Measurements from ENCODE around the gene SNX12. TPM values are rescaled to one million over a fixed set of nuclear protein-coding genes. Genes with fewer than 3 reads are reported as not detected.

SNX12 gene
- total and polyA plus RNA-seq, 12 donors, result 25.4 to 101 (median 76.3) TPM

DNA sequence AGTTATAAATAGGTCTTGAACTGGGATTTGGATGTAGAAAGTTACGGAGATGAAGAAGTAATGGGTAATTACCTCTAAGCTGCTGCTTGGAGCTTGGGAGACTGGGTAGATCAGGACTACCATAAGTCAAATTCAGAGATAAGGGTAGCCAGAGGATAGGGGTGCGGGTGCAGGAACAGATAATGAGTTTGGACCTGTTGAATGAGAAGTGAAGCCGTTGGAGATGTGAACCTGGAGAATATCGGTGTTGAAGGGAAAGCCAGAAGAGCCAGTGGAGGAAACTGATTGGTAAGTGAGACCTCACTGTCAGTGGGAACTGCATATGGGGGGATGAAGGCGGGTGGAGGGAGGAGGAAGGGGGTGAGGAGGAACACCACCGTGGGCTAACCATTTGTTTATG, 26.9 kb upstream of the SNX12 start:
- H3K4me1 ChIP-seq (replicated peaks in 1 of 2), result peaks cover 0 to 10% of the 10 kb centered on the region in 2 donors
- whole genome bisulfite sequencing, 4 donors, result 28 to 50% (median 35%) methylated on average over 6 of the region's 6 CpGs
- H3K27ac ChIP-seq, result no peak overlapping the region
- no peak for TF ChIP-seq POLR2A (IDR thresholded peaks at IDR 0.05)
- TF ChIP-seq, protein P1, sequence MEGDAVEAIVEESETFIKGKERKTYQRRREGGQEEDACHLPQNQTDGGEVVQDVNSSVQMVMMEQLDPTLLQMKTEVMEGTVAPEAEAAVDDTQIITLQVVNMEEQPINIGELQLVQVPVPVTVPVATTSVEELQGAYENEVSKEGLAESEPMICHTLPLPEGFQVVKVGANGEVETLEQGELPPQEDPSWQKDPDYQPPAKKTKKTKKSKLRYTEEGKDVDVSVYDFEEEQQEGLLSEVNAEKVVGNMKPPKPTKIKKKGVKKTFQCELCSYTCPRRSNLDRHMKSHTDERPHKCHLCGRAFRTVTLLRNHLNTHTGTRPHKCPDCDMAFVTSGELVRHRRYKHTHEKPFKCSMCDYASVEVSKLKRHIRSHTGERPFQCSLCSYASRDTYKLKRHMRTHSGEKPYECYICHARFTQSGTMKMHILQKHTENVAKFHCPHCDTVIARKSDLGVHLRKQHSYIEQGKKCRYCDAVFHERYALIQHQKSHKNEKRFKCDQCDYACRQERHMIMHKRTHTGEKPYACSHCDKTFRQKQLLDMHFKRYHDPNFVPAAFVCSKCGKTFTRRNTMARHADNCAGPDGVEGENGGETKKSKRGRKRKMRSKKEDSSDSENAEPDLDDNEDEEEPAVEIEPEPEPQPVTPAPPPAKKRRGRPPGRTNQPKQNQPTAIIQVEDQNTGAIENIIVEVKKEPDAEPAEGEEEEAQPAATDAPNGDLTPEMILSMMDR (IDR thresholded peaks at IDR 0.05), result no peak
- intact Hi-C loops (cut with DNase I), result no loop called here
- no peaks in the 10 kb centered on the region for H3K27me3 ChIP-seq
- DNase-seq, result no peak
- no peaks in the 10 kb centered on the region for H3K9me3 ChIP-seq (replicated peaks in 1 of 3)
- no peaks in the 10 kb centered on the region for H3K36me3 ChIP-seq (replicated peaks in 1 of 2)
- H3K4me3 ChIP-seq, result peak overlapping the region in 2 of 4 donors; percentile 37 to 57

DNA sequence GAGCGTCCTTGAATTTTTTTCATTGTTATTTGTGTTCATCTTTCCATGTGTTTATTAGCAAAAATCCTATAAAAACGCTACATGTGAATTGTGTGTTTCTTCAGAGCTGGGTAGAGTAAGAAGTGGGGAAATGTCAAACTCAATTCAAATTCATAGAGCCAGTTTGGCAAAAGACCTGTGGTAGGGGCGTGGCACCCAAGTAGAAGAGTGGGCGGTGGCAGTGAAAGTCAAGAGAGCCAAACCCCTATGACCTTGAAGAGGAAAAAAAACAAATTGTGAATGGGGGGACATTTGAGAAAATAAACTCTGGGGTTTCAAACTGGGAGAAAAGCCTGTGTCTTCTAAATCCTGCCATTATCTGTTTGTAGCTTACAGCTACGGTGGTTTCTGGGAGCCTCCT, 23.1 kb upstream of the SNX12 start:
- Histone ChIP-seq H3K27ac (no peak overlapping the region), H3K36me3 (replicated peaks in 1 of 2) (no peaks in the 10 kb centered on the region)
- 50 to 68% (median 57%) methylated on average over 5 of the region's 5 CpGs for WGBS, 4 donors

DNA sequence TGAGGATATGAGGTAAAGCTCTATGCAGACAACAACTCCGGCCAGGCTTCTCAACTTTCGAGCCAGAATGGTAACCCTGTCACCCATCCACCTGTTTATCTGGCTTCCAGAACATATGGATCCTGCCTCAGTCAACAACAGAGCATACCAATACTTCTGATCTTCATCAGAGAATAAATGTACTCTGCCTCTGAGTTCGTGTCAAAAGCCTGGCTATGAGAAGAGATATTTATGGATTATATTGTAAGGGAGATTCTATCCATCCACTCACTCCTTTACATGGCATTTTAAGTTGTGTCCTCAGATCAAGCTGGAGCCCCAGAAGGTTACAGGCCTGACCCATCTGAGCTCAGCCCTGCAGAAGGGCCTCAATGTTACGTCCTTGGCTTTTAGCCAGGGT, 17.8 kb upstream of the SNX12 start:
- Histone ChIP-seq H3K27ac (no peak overlapping the region), H3K27me3 (peaks cover 10% of the 10 kb centered on the region), H3K36me3 (replicated peaks in 1 of 2) (no peaks in the 10 kb centered on the region), H3K4me3 (no peak overlapping the region), H3K4me1 (replicated peaks in 1 of 2) (no peaks in the 10 kb centered on the region), H3K9me3 (replicated peaks in 1 of 3) (no peaks in the 10 kb centered on the region)
- no peak for TF ChIP-seq POLR2A (IDR thresholded peaks at IDR 0.05)
- TF ChIP-seq, protein P1 (IDR thresholded peaks at IDR 0.05), result no peak
- intact Hi-C loops (cut with DNase I), result no loop called here
- 42 to 51% (median 47%) methylated on average over 3 to 4 of the region's 4 CpGs for WGBS, 4 donors
- peak in 3 of 7 donors; percentile 29 to 48 (median 31) for DNase-seq

More for the DNA sequence above, 23.1 kb upstream of the SNX12 start:
- Histone ChIP-seq H3K4me1 (replicated peaks in 1 of 2) (no peaks in the 10 kb centered on the region), H3K4me3 (no peak overlapping the region), H3K27me3 (peaks cover 3% of the 10 kb centered on the region), H3K9me3 (replicated peaks in 1 of 3) (no peaks in the 10 kb centered on the region)
- TF ChIP-seq, protein P1 (IDR thresholded peaks at IDR 0.05), result no peak
- TF ChIP-seq POLR2A (IDR thresholded peaks at IDR 0.05), result no peak
- intact Hi-C loops (cut with DNase I), result no loop called here
- DNase-seq, result peak in 1 of 7 donors; percentile 34

DNA sequence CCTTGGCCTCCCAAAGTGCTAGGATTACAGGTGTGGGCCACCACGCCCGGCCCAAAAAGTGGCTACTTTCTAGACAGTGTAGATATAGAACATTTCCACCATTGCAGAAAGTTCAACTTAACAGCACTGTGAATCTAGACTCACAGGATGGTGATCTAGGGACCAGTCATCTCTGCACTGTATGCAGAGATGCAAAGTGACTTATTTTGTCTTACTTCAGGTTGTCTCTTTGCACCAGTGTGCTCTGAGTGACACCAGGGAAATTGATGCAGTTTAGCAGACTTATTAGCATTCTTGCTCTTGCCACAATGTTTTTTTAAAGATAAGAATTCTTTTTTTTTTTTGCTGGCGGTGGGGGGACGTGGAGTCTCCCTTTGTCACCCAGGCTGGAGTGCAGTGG, 14.7 kb upstream of the SNX12 start:
- H3K4me3 ChIP-seq, result no peak overlapping the region
- no peaks in the 10 kb centered on the region for H3K9me3 ChIP-seq (replicated peaks in 1 of 3)
- intact Hi-C loops (cut with DNase I), result no loop called here
- 56 to 79% (median 74%) methylated on average over 2 to 4 of the region's 4 CpGs for WGBS, 4 donors
- no peaks in the 10 kb centered on the region for H3K36me3 ChIP-seq (replicated peaks in 1 of 2)
- TF ChIP-seq, protein P1 (IDR thresholded peaks at IDR 0.05), result no peak
- no peak for TF ChIP-seq POLR2A (IDR thresholded peaks at IDR 0.05)
- no peaks in the 10 kb centered on the region for H3K4me1 ChIP-seq (replicated peaks in 1 of 2)
- no peak for DNase-seq
- no peak overlapping the region for H3K27ac ChIP-seq
- peaks cover 10% of the 10 kb centered on the region for H3K27me3 ChIP-seq

Measured in adrenal gland (tissue), 12 donors.